HEK293 (cell line): ENCODE results near the gene TPM1.

ENCODE experiments used
- CTCF ChIA-PET: fragments of 350-600 bp; formaldehyde crosslinking; extraction: SDS; loops from one replicate; lab custom pipeline; 2021; ENCODE audit warnings: antibody characterized with exemption; lab: Yijun Ruan, JAX
- POLR2A ChIA-PET: fragments of 300-600 bp; formaldehyde crosslinking; extraction: SDS; loops from one replicate; lab custom pipeline; 2020; ENCODE audit warnings: antibody characterized with exemption, inconsistent platforms; lab: Yijun Ruan, JAX
- H3K27ac ChIP-seq: fragments of 200-500 bp; sonication (Bioruptor generic); 2 replicates; pipeline ENCODE4 v1.5.1; 2014; ENCODE audit warnings: low read depth, low read length, control low read depth, inconsistent platforms; ENCODE audit errors: extremely low read depth
- H3K36me3 ChIP-seq, 2 experiments: fragments of 200-500 bp in 1 of 2; sonication (Bioruptor generic) in 1 of 2; 1 replicate in 1 of 2; 2 replicates in 1 of 2; pipeline ENCODE4 v1.5.1; 2014 to 2017; ENCODE audit warnings: inconsistent platforms in 2 of 2, low read length in 2 of 2; ENCODE audit not compliant: control insufficient read depth in 2 of 2, insufficient read depth in 1 of 2
- H3K4me1 ChIP-seq: fragments of 200-500 bp; sonication (Bioruptor generic); 2 replicates; pipeline ENCODE4 v1.5.1; 2014; ENCODE audit warnings: mild to moderate bottlenecking, low read length, inconsistent platforms; ENCODE audit not compliant: control insufficient read depth, insufficient read depth
- H3K4me3 ChIP-seq: 2 replicates; pipeline ENCODE4 v1.5.1; 2011; ENCODE audit warnings: low read depth, mild to moderate bottlenecking, control low read depth, low read length, moderate library complexity
- H3K9me3 ChIP-seq: fragments of 200-500 bp; sonication (Bioruptor generic); 2 replicates; pipeline ENCODE4 v1.5.1; 2014; ENCODE audit warnings: low read depth, low read length, inconsistent platforms; ENCODE audit not compliant: control insufficient read depth, insufficient read depth
- HIC1 ChIP-seq: fragments of 450-650 bp; formaldehyde crosslinking; IDR thresholded peaks from 2 replicates; pipeline ENCODE4 v1.5.1; 2016; ENCODE audit warnings: missing biosample characterization, missing genetic modification characterization
- PRDM10 ChIP-seq: fragments of 450-650 bp; formaldehyde crosslinking; IDR thresholded peaks from 2 replicates; pipeline ENCODE4 v1.5.1; 2016; ENCODE audit warnings: missing biosample characterization, missing genetic modification characterization
- PRDM2 ChIP-seq: fragments of 450-650 bp; formaldehyde crosslinking; IDR thresholded peaks from 2 replicates; pipeline ENCODE4 v1.5.1; 2016; ENCODE audit warnings: missing biosample characterization, missing genetic modification characterization, borderline replicate concordance
- ZIC2 ChIP-seq: fragments of 450-650 bp; formaldehyde crosslinking; IDR thresholded peaks from 2 replicates; pipeline ENCODE4 v1.5.1; 2016; ENCODE audit warnings: missing biosample characterization, missing genetic modification characterization
- ZNF10 ChIP-seq: fragments of 450-650 bp; formaldehyde crosslinking; IDR thresholded peaks from 2 replicates; pipeline ENCODE4 v1.5.1; 2017; ENCODE audit warnings: missing biosample characterization, missing genetic modification characterization
- ZNF274 ChIP-seq, 2 experiments: fragments of 200-500 bp in 1 of 2; fragments of 450-650 bp in 1 of 2; sonication (Bioruptor generic) in 1 of 2; formaldehyde crosslinking in 1 of 2; IDR thresholded peaks; 2 replicates each; pipeline versions ENCODE4 v1.5.1 to v1.6.1; 2014 to 2016; ENCODE audit warnings: borderline replicate concordance in 1 of 2, inconsistent platforms in 1 of 2, low read length in 1 of 2, missing biosample characterization in 1 of 2, missing genetic modification characterization in 1 of 2
- ZNF280D ChIP-seq: fragments of 450-650 bp; formaldehyde crosslinking; IDR thresholded peaks from 2 replicates; pipeline ENCODE4 v1.5.1; 2016; ENCODE audit warnings: missing biosample characterization, missing genetic modification characterization
- ZNF335 ChIP-seq: fragments of 450-650 bp; formaldehyde crosslinking; conservative IDR thresholded peaks from 2 replicates; pipeline ENCODE4 v1.5.1; 2016; ENCODE audit warnings: missing biosample characterization, missing genetic modification characterization
- ZNF341 ChIP-seq: fragments of 450-650 bp; formaldehyde crosslinking; IDR thresholded peaks from 2 replicates; pipeline ENCODE4; 2016; ENCODE audit warnings: low read depth, missing biosample characterization, missing genetic modification characterization
- ZNF391 ChIP-seq: fragments of 450-650 bp; formaldehyde crosslinking; IDR thresholded peaks from 2 replicates; pipeline ENCODE4 v1.5.1; 2016; ENCODE audit warnings: low read depth, missing biosample characterization, missing genetic modification characterization, borderline replicate concordance
- ZNF521 ChIP-seq: fragments of 450-650 bp; formaldehyde crosslinking; IDR thresholded peaks from 2 replicates; pipeline ENCODE4 v1.5.1; 2017; ENCODE audit warnings: missing biosample characterization, mild to moderate bottlenecking, missing genetic modification characterization
- ZNF561 ChIP-seq: fragments of 450-650 bp; IDR thresholded peaks from 2 replicates; pipeline ENCODE4 v1.5.1; 2018; ENCODE audit warnings: missing biosample characterization, missing genetic modification characterization, borderline replicate concordance
- ZNF677 ChIP-seq: fragments of 450-650 bp; IDR thresholded peaks from 2 replicates; pipeline ENCODE4 v1.5.0; 2018; ENCODE audit warnings: missing biosample characterization, mild to moderate bottlenecking, missing genetic modification characterization, moderate library complexity
- ZNF704 ChIP-seq: fragments of 450-650 bp; formaldehyde crosslinking; IDR thresholded peaks from 2 replicates; pipeline ENCODE4 v1.5.1; 2016; ENCODE audit warnings: missing biosample characterization, missing genetic modification characterization
- ZNF776 ChIP-seq: fragments of 450-650 bp; formaldehyde crosslinking; IDR thresholded peaks from 2 replicates; pipeline ENCODE4 v1.5.0; 2017; ENCODE audit warnings: missing biosample characterization, missing genetic modification characterization, borderline replicate concordance

Gene TPM1

GRCh38 chr15:63034578-63034977 lies 8.0 kb upstream of the TPM1 start:
- CTCF ChIA-PET: no interaction called here
- Histone ChIP-seq H3K4me1 (no peaks in the 10 kb centered on the region), H3K9me3 (no peaks in the 10 kb centered on the region), H3K27ac (no peak overlapping the region), H3K4me3 (no peak overlapping the region), H3K36me3 (no peaks in the 10 kb centered on the region)
- POLR2A ChIA-PET: no interaction called here
- TF ChIP-seq ZNF280D (no peak), ZNF561 (no peak), PRDM10 (tag by site-specific recombination) (no peak), ZNF10 (no peak), ZNF776 (no peak)

- Histone ChIP-seq H3K36me3 (no peaks in the 10 kb centered on the region), H3K4me3 (no peak overlapping the region), H3K27ac (no peak overlapping the region), H3K4me1 (no peaks in the 10 kb centered on the region), H3K9me3 (no peaks in the 10 kb centered on the region)
- POLR2A ChIA-PET: no interaction called here
- CTCF ChIA-PET: interaction anchor here (1.1 kb wide), 1 partner anchor 184 kb away, joined by 3 read pairs; no protein-coding TSS in a partner anchor
- TF ChIP-seq ZNF704 (tag by site-specific recombination) (no peak), ZNF677 (tag by site-specific recombination) (no peak), PRDM2 (tag by site-specific recombination) (no peak), ZNF391 (tag by site-specific recombination) (no peak), HIC1 (tag by site-specific recombination) (no peak), ZNF521 (no peak), ZNF335 (no peak), ZIC2 (tag by site-specific recombination) (no peak), ZNF274 (IDR thresholded peaks at IDR 0.05; ENCODE audit: low read length) (no peak), ZNF274 (tag by site-specific recombination; IDR thresholded peaks at IDR 0.05; ENCODE audit: borderline replicate concordance) (no peak), ZNF341 (tag by site-specific recombination) (no peak)
These were observed 7.3 kb upstream of the TPM1 start for GRCh38 chr15:63035253-63035652.
